Sigmoid colon (tissue), 7 donors: ENCODE data around the gene KIAA1614. TPM values are rescaled to one million over a fixed set of nuclear protein-coding genes. Genes with fewer than 3 reads are reported as not detected.

ENCODE experiments used
- DNase-seq: peaks from one replicate; pipeline ENCODE4 v3.0.0-alpha.2; 2019
- H3K27ac ChIP-seq, 4 donors: fragments of 200-600 bp; sonication (generic); one replicate each; pipeline ENCODE4 v1.5.1; 2016 to 2019; ENCODE audit warnings: mild to moderate bottlenecking in 1 of 4
- H3K27me3 ChIP-seq, 3 donors: fragments of 200-600 bp; sonication (generic); one replicate each; pipeline ENCODE4 v1.5.1; 2019; ENCODE audit warnings: mild to moderate bottlenecking in 1 of 3
- H3K36me3 ChIP-seq, 4 donors: fragments of 200-600 bp; sonication (generic); one replicate each; pipeline ENCODE4 v1.5.1; 2016 to 2019
- H3K4me1 ChIP-seq, 4 donors: fragments of 200-600 bp; sonication (generic); one replicate each; pipeline ENCODE4 v1.5.1; 2017 to 2019
- H3K4me3 ChIP-seq, 4 donors: fragments of 200-600 bp; sonication (generic); one replicate each; pipeline ENCODE4 v1.5.1; 2017 to 2019; ENCODE audit warnings: mild to moderate bottlenecking in 2 of 4, moderate library complexity in 1 of 4
- H3K9me3 ChIP-seq, 4 donors: fragments of 200-600 bp in 3 of 4; sonication (generic) in 3 of 4; one replicate each; pipeline versions ENCODE4 v1.5.1 to v1.6.1; 2013 to 2019
- EP300 ChIP-seq, 4 donors: sonication (generic); formaldehyde crosslinking; IDR thresholded peaks; one replicate each; pipeline ENCODE4 v1.6.1; 2017; ENCODE audit warnings: antibody characterized with exemption in 4 of 4
- POLR2A ChIP-seq, 2 donors: fragments of 450-650 bp; IDR thresholded peaks; one replicate each; pipeline ENCODE4 v1.6.1; 2016; ENCODE audit warnings: antibody characterized with exemption in 2 of 2, mild to moderate bottlenecking in 2 of 2, moderate library complexity in 2 of 2
- POLR2AphosphoS5 ChIP-seq, 4 donors: sonication (generic); formaldehyde crosslinking; IDR thresholded peaks; one replicate each; pipeline ENCODE4 v1.6.1; 2017; ENCODE audit warnings: antibody characterized with exemption in 4 of 4
- WGBS, 2 donors: extraction: QIAGEN DNeasy Blood & Tissue Kit; methylation state at CpG; one replicate each; pipeline ENCODE4 v1.1.7; 2013; 5-methylcytosine and 5-hydroxymethylcytosine counted together
- intact Hi-C: fragments of 100-400 bp; cut with DNase I; formaldehyde crosslinking; loops from one replicate; pipeline ENCODE4 v1.15.1; 2023
- polyA plus RNA-seq, 3 donors: library from polyadenylated mRNA; stranded (reverse); fragments of 200-250 nt; gene quantifications; one replicate each; pipeline ENCODE4 v1.2.3, GENCODE V29; 2013
- total RNA-seq, 4 donors: library from RNA; depleted of rRNA; stranded (reverse); fragments of >200 nt; gene quantifications; one replicate each; pipeline ENCODE4 v1.1.0, GENCODE V29; 2016
- TF ChIP-seq, protein P1 (sequence below), 4 experiments: fragments of 450-650 bp in 3 of 4; fragments of 200-600 bp in 1 of 4; IDR thresholded peaks; one replicate each; pipeline ENCODE4 v1.5.1; 2016 to 2019; ENCODE audit warnings: antibody characterized with exemption in 4 of 4, mild to moderate bottlenecking in 3 of 4, moderate library complexity in 2 of 4
- donor health status: healthy with polysubstance abuse.
- donor health status: Bipolar disorder and iron deficiency.
- donor health status: healthy.

The KIAA1614 gene
- total and polyA plus RNA-seq, 7 donors = 1.2 to 14.8 (median 6.3) TPM

DNA sequence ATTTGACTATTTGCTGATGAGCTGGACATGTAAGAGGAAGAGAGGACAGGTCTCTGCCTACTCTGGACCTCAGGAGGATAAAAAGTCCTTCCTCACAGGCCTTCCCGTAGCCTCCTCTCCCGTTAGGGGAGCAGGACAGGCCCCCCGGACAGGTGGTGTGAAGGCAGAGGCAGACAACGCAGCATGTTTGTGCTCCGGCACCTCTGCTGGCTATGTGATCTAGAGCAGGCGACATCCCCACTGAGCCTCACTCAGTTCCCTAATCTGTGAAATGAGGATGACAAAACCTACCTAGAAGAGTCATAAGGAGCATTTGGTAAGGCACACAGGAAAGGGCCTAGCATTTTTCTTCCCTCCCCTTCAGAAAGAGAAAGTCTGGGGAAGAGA, 34.8 kb downstream of the KIAA1614 start:
- no peaks in the 10 kb centered on the region for H3K27me3 ChIP-seq
- no peak overlapping the region for H3K4me3 ChIP-seq
- no peaks in the 10 kb centered on the region for H3K9me3 ChIP-seq
- H3K36me3 ChIP-seq = peaks cover 8 to 76% (median 29%) of the 10 kb centered on the region in 4 donors
- no peak overlapping the region for H3K27ac ChIP-seq
- DNase-seq = no peak
- WGBS, 2 donors = 94 to 96% methylated on average over 6 of the region's 6 CpGs
- intact Hi-C loops = no loop called here
- TF ChIP-seq POLR2AphosphoS5 (IDR thresholded peaks at IDR 0.05) (no peak), EP300 (IDR thresholded peaks at IDR 0.05) (no peak), POLR2A (IDR thresholded peaks at IDR 0.05) (no peak)
- TF ChIP-seq, protein P1, sequence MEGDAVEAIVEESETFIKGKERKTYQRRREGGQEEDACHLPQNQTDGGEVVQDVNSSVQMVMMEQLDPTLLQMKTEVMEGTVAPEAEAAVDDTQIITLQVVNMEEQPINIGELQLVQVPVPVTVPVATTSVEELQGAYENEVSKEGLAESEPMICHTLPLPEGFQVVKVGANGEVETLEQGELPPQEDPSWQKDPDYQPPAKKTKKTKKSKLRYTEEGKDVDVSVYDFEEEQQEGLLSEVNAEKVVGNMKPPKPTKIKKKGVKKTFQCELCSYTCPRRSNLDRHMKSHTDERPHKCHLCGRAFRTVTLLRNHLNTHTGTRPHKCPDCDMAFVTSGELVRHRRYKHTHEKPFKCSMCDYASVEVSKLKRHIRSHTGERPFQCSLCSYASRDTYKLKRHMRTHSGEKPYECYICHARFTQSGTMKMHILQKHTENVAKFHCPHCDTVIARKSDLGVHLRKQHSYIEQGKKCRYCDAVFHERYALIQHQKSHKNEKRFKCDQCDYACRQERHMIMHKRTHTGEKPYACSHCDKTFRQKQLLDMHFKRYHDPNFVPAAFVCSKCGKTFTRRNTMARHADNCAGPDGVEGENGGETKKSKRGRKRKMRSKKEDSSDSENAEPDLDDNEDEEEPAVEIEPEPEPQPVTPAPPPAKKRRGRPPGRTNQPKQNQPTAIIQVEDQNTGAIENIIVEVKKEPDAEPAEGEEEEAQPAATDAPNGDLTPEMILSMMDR (IDR thresholded peaks at IDR 0.05) = no peak
- H3K4me1 ChIP-seq = no peaks in the 10 kb centered on the region

DNA sequence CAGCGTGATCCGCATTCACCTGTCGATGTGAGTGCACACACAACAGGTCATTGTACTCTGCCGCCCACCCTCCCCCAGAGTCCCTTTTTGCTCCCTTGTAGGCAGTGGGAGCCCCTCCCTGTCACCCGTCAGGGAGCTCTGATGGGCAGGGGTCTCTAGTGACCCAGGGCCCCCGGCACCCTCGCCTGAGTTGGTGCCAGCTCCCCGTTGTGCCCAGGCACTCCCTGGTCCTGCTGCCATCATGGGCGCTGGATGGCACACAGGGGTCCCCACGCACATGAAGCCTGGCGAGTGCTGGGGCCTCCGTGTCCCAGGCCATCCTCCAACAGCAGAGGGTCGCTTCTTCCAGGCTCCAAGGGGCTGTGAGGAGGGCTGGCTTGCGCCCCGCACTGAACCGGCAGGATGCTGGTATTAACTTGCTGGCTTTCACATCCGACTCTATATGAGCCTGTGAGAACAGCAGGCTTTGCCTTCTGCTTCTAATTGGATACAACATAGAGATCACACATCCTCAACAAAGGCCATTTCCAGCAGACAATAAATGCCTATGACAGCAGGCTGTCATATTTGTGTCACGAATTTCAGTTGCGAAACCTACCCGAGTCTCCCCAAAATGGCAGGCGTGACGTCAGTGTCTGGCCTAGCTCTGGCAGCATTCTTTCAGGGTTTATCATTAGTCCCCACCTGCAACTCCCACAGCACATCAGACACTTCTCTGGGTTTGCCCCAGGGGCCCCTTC, 35.4 kb downstream of the KIAA1614 start:
- Histone ChIP-seq H3K27me3 (no peaks in the 10 kb centered on the region), H3K27ac (peak overlapping the region in 3 of 4 donors; percentile 12 to 51 (median 45)), H3K36me3 (peaks cover 8 to 70% (median 29%) of the 10 kb centered on the region in 4 donors), H3K9me3 (no peaks in the 10 kb centered on the region), H3K4me3 (no peak overlapping the region), H3K4me1 (peaks cover 0 to under 1% (median under 1%) of the 10 kb centered on the region in 4 donors)
- intact Hi-C loops = no loop called here
- WGBS, 2 donors = 92 to 95% methylated on average over 22 of the region's 22 CpGs
- TF ChIP-seq, protein P1 (IDR thresholded peaks at IDR 0.05) = no peak
- no peak for TF ChIP-seq POLR2AphosphoS5 (IDR thresholded peaks at IDR 0.05)
- no peak for TF ChIP-seq POLR2A (IDR thresholded peaks at IDR 0.05)
- no peak for TF ChIP-seq EP300 (IDR thresholded peaks at IDR 0.05)
- peak; percentile 87 for DNase-seq

DNA sequence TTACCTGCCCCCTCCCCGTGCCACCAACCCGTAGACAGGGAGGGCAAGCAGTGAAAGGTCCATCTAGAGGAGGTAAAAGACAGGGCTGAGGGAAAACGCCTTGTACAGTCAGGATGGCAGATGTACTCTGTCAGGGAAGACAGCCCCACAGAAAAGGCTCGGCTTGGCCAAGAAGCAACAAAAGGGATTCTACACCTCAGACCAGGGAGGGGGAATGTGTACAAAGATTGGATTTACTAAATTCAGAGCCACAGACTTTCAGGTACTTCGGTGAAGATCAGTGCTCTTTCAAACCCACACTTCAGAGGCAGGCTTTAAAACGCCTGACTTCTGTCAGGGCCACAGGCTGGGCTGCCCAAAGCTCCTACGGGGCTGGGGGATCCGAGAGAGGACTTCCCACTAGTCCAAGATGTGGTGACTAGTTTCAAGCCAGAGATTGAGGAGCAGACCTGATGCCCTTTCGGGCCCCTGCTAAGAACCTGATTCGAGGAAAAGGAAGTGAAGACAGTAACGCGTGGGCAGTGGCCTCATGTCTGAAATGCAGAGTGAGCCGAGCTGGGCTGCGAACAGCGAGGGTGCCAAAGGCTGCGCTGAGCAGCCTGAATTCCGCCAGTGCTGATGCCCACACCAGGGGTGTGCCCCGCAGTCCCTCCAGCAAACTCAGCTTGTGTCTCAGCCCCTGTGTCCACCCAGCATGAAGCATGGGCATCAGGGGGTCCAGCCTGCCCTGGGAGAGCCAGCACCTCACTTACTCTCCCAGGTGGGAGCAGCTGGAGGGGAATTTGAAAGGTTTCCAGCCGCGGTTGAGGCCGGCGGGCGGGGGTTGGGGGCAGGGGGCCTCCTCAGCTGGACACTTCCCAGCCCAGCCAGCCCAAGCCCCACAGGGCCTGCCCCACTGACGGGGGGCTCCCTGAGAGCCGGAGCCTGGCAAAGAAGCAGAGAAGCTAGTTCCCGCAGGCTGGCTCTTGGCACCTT, 36.2 kb downstream of the KIAA1614 start:
- Histone ChIP-seq H3K4me3 (no peak overlapping the region), H3K27ac (peak overlapping the region in 3 of 4 donors; percentile 25 to 51 (median 45)), H3K4me1 (peaks cover 0 to 9% (median 8%) of the 10 kb centered on the region in 4 donors), H3K9me3 (no peaks in the 10 kb centered on the region), H3K27me3 (no peaks in the 10 kb centered on the region), H3K36me3 (peaks cover 8 to 64% (median 28%) of the 10 kb centered on the region in 4 donors)
- no peak for DNase-seq
- 76 to 86% methylated on average over 26 of the region's 26 CpGs for WGBS, 2 donors
- intact Hi-C loops = no loop called here
- no peak for TF ChIP-seq EP300 (IDR thresholded peaks at IDR 0.05)
- TF ChIP-seq POLR2AphosphoS5 (IDR thresholded peaks at IDR 0.05) = no peak

DNA sequence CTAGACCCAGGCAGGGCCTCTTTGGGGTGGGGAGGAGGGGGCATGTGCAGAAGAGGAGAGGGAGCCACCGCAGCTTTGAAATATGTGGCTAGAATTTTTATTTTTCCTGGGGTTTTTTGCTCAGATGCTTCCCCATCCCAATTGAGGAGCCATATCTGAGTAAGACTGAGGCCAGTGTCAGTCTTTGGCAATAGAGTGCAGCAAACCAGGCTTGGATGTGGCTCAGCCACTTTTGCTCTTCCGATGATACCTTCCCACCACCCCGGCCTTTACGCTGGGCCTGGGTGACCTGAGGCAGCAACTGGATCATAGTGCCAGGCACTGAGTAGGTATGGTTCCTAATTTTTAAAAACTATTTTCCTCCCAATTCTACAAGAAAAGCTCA, 36.9 kb downstream of the KIAA1614 start:
- peaks cover 7 to 57% (median 23%) of the 10 kb centered on the region in 4 donors for H3K36me3 ChIP-seq
- 95 to 98% methylated on average over 4 of the region's 4 CpGs for WGBS, 2 donors
- TF ChIP-seq, protein P1 (IDR thresholded peaks at IDR 0.05) = no peak
- TF ChIP-seq EP300 (IDR thresholded peaks at IDR 0.05) = no peak
- peak overlapping the region in 1 of 4 donors; percentile 51 for H3K27ac ChIP-seq
- H3K27me3 ChIP-seq = no peaks in the 10 kb centered on the region
- no peak overlapping the region for H3K4me3 ChIP-seq
- no peaks in the 10 kb centered on the region for H3K9me3 ChIP-seq
- intact Hi-C loops = no loop called here
- no peak for DNase-seq
- H3K4me1 ChIP-seq = peaks cover 0 to 15% (median 10%) of the 10 kb centered on the region in 4 donors

DNA sequence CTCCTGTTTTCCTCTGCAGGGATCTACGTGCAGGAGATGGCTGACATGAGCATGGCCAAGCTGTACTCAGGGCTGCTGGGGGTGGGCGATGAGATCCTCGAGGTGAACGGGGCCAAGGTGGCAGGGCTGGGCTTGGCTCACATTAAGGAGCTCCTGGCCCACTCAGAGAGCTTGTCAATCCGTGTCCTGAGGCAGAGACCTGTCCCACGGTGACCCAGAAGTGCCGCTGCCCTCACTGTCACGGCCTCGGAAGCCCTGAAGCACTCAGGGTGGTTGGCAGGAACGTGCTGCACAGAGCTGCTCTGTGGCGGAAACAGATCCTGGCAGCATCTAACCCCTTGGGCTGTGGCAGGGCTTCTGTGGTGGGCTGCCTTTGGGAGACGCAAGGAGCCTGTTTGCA, 37.6 kb downstream of the KIAA1614 start:
- TF ChIP-seq, protein P1 (IDR thresholded peaks at IDR 0.05) = no peak
- intact Hi-C loops = loop anchor here (5.0 kb wide), 2 partner anchors 38 to 192 kb away; partner anchors contain the start of gene KIAA1614

More for the DNA sequence above, 37.6 kb downstream of the KIAA1614 start:
- H3K27ac ChIP-seq = no peak overlapping the region
- H3K36me3 ChIP-seq = peaks cover 0 to 50% (median 18%) of the 10 kb centered on the region in 4 donors
- no peaks in the 10 kb centered on the region for H3K9me3 ChIP-seq
- H3K27me3 ChIP-seq = no peaks in the 10 kb centered on the region
- peak; percentile 61 for DNase-seq
- H3K4me3 ChIP-seq = no peak overlapping the region
- peaks cover 0 to 21% (median 13%) of the 10 kb centered on the region in 4 donors for H3K4me1 ChIP-seq
- 94 to 95% methylated on average over 12 of the region's 12 CpGs for WGBS, 2 donors
